Cardiac septum (tissue), 1 donor: ENCODE measurements around the gene RBPJL. TPM values are rescaled to one million over a fixed set of nuclear protein-coding genes. Genes with fewer than 3 reads are reported as not detected.

ENCODE experiments used
- DNase-seq: peaks from one replicate; pipeline ENCODE4 v3.0.0-alpha.2; 2020; ENCODE audit warnings: low spot score
- intact Hi-C: fragments of 100-400 bp; cut with DNase I; formaldehyde crosslinking; loops from one replicate; pipeline ENCODE4 v1.14.0; 2022
- total RNA-seq: library from RNA; stranded (reverse); fragmentation: NEBNext Ultra II Directional; extraction: Animal tissue kit (Norgen Biotek cat#: 25700); gene quantifications from one replicate; pipeline ENCODE4 v1.2.1, GENCODE V29; 2021
- donor health status: DM: no; HTN: no; CAD: no.

RBPJL gene
- total RNA-seq, 1 donor from 2014 or later: not detected

DNA sequence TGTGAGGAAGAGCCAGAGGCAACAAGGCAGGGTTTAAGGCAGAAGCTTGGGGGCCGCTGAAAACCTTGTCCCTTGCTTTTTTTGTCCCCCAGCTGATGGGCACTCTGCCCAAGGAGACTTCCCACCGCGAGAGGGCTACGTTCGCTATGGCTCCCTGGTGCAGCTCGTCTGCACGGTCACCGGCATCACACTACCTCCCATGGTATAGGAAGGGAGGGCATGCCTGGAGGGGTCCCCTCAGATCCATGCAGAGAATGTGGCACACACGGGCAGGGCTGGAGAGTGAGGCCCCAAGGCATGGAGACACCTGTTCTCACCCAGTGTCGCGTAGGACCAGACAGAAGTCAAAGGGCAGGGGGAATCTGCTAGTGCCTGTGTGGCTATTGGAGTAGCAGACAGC is 7.3 kb downstream of the RBPJL start:
- no peak for DNase-seq
- intact Hi-C loops: no loop called here

DNA sequence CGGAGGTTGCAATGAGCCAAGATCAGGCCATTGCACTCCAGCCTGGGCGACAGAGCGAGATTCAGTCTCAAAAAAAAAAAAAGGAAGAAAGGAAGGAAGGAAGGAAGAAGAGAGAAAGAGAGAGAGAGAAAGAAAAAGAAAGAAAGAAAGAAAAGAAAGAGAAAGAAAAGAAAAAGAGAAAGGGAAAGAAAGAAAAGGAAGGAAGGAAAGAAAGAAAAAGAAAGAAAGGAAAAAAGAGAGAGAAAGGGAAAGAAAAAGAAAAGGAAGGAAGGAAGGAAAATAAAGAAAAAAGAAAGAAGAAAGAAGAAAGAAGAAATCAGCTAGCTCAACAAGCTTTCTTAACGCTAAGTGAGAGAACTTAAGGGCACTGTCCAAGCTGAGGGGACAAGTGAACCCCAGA is 9.0 kb downstream of the RBPJL start:
- intact Hi-C loops: no loop called here
- no peak for DNase-seq

DNA sequence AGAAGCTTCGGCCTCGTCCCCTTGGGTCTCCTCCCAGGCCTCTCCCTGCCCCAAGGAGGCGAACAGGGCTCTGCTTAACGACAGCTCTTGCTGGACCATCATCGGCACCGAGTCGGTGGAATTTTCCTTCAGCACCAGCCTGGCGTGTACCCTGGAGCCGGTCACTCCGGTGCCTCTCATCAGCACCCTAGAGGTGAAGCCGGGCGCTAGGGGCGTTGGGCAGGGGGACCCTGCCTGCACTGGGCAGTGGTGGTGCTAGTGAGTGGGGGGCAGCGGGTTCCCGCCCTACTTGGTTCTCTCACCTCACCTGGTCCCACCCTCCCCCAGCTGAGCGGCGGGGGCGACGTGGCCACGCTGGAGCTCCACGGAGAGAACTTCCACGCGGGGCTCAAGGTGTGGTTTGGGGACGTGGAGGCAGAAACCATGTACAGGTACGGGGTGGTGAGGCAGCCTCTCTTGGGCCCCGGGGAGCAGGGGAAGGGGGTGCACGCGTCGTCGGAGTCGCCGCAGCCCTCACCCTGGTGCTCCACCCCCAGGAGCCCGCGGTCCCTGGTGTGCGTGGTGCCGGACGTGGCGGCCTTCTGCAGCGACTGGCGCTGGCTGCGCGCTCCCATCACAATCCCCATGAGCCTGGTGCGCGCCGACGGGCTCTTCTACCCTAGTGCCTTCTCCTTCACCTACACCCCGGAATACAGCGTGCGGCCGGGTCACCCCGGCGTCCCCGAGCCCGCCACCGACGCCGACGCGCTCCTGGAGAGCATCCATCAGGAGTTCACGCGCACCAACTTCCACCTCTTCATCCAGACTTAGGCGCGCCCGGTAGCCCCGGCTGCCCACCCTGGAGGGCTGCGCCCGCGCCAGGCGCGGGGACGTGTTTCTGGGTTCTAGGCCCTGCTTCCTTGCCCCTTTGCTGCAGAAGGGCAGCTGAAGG is 9.8 kb downstream of the RBPJL start:
- intact Hi-C loops: no loop called here

DNA sequence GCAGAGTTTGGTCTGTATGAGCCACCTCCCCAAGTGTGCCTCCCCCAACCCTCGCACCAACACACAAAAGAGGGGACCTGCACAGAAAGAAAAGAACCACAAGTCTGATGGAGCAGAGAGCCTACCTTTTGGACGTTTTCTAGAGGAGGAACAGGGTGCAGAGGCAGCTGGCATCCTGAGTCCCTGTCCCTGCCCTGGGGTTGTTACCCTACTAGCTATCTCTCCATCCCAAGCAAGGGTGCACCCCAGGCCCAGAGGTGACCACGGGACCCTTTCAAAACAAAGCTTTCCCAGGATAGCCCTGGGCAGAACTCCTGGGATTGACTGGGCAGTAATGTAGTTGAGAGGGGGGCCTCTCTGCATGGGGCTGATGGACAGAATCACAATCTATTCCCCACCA is 11.2 kb downstream of the RBPJL start:
- intact Hi-C loops: loop anchor here (2.0 kb wide), 2 partner anchors 119 to 453 kb away; no protein-coding TSS in a partner anchor
- DNase-seq: no peak

More for the DNA sequence above, 9.8 kb downstream of the RBPJL start:
- DNase-seq: no peak

DNA sequence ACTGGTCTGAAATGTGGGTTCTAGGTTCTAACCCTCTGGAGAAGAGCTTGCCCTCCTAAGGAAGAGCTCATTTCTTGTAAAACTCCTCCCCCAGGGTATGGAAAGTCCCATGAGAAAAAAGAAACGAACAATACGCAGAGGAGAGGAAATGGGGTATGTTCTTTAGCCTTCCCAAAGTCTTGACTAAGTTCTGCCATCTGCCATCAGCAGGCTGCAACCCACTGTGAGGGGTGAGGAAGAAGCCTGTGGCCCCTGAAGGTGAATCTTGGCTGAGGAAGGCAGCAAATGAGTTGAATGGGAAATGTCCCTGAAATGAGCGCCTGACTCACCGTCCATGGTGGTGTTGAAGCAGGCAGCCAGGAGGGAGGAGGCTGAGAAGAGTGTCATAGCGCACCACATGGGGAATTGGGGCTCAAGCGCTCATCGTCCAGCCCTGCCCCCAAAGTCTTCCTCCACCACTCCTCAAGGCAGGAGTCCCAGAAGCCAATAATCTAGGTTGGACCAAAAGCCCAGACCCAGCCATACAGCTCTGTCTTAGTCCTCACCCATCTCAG is 11.8 kb downstream of the RBPJL start:
- DNase-seq: no peak
- intact Hi-C loops: loop anchor here (2.0 kb wide), 2 partner anchors 118 to 452 kb away; no protein-coding TSS in a partner anchor

DNA sequence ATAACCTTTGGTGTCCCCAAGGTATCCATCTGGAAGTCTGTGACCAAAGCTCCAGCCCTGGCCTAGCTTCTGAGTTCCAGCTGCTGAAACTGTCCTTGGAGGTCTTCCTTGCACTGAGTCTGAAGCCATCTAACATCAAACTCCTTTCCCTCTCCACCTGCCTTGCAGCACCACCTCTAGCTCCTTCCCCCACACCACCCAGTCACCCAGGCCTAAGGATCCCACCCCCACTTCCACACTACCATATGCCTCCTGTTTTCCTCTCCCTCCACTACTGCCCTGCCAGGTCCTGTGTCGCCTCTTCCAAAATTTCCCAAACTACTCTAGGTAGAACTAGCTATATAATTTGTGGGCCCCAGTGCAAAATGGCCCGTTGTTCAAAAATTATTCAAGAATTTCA is 12.3 kb downstream of the RBPJL start:
- DNase-seq: no peak
- intact Hi-C loops: loop anchor here (2.0 kb wide), 2 partner anchors 118 to 452 kb away; no protein-coding TSS in a partner anchor

DNA sequence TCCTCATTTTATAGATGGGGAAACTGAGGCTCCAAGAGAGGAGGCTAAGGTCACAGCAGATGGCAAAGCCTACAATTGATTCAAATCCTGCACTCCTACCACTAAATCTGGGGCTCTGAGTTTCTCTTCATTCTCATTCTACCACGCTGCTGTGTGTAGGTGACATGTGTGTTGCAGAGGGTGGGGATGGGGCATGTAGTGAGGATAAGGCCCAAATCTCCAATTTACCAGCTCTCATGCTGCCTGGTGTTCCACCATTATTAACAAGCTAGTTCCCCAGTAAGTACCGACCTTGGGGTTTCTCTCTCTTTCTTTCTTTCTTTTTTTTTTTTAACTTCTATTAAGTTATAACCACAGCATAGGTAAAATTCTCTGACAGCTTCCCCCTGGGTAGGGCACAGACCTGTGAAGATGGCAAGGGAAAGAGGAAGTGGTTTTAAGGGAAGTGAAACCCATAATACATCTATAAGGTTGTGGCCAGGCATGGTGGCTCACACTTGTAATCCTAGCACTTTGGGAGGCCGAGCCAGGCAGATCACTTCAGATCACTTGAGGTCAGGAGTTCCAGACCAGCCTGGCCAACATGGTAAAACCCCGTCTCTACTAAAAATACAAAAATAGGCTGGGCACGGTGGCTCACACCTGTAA is 14.4 kb downstream of the RBPJL start:
- no peak for DNase-seq
- intact Hi-C loops: no loop called here

DNA sequence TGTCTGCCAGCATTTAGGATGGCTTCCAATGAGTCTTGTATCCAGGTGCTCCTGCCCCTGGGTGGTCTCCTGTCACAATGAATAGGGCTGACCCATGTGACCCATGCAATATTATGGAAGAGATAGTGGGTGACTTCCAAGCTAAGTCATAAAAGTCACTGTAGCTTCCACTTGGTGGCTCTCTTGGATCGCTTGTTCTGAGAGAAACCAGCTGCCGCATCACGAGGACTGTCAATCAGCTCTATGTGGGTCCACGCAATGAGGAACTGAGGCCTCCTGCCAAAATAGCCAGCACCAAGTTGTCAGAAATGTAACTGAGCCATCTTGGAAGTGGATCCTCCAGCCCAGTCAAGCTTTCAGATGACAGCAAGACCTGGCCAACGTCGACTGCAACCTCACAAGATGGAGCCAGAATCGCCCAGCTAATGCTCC is 16.3 kb downstream of the RBPJL start:
- intact Hi-C loops: loop anchor here (2.0 kb wide), 1 partner anchor 44 kb away; no protein-coding TSS in a partner anchor
- no peak for DNase-seq

DNA sequence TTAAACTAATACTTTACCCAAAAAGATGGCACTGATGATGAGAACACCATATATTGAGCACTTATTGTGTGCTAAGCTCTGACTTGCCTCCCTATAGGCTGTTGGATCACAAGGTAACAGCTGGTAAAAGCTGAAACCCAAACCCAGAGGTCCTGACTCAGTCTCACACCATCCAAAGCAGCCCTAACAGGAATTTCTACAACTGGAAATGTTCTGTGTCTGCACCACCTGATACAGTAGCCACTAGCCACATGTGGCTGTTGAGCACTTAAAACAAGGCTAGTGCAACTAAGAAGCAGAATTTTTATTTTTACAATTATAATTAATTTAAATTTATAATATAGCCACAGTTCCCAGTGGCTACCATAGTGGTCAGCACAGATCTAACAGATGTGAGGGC is 17.1 kb downstream of the RBPJL start:
- no peak for DNase-seq
- intact Hi-C loops: loop anchor here (2.0 kb wide), 1 partner anchor 43 kb away; no protein-coding TSS in a partner anchor

DNA sequence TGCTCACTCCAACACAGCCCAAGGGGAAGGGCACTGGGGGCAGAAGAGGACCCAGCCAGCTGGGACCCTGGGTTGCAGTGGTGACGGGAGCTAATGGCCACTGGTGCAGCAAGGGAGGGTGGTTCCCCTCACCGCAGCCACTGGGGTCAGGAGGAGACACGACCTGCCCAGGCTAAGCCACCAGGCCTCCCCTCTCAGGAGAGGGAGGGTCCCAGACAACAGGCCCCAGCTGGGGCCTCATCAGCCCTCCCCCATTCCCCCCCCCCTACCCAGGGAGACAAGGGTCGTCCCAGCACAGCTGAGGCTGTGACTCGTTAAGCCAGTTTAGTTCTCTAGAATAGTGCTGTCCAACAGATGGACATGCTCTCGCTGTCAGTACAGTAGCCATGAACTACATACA is 18.7 kb downstream of the RBPJL start:
- intact Hi-C loops: no loop called here
- no peak for DNase-seq

DNA sequence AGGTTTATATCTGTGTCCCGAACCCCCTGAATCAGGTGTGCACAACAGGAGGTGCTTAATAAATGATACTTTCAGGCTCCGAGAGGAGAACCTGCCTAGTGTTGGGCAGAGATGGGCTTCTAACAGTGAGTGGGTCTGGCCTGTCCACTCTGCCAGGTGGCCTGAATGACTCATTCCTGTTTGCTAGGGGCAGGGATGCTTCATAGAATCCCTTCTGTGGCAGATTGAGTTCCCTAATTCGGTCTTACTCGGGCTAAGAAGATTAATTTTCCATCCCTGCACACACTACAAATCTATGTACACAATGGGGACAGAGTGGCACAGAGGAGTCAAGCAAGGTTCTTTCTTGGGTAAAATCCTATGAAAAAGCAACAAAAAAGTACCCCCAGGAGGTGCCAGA is 21.8 kb downstream of the RBPJL start:
- intact Hi-C loops: no loop called here

DNA sequence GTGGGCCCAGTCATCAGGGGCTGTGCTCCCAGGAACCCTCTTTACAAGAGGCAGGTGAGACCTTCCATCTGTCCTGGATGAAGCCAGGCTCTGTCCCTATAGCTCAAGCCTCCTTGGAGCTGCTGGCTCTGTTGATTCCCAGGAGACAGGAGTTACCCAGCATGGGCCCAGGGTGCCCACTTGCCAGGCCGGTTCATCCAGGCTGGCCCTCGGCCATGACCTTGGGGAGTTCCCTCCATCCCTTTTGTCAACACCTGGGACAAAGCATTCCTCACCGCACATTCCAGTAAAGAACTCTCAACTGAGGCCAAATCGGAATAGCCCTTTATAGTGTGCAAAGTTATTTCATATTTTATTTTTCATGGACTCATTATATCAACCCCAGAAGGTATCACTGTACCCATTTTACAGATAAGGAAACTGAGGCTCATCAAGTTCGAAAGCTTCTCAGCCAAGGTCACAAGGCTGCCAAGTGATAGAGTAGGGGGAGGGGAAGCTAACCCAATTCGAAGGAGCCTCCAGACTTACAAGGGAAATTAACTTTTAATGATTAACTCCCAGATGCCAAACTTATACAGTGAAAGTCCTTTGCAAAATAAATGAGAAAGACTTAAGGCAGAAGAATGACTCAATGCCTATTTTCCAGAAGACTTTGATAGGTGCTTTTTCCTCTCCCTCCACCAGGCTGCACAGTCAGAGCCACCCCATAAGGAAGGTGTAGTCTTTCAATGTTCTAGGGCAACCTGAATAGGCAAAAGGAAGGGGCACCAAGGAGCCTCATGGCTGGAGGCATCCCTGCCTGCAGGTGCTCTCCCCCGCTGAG is 23.1 kb downstream of the RBPJL start:
- no peak for DNase-seq
- intact Hi-C loops: no loop called here

More for the DNA sequence above, 21.8 kb downstream of the RBPJL start:
- DNase-seq: no peak

DNA sequence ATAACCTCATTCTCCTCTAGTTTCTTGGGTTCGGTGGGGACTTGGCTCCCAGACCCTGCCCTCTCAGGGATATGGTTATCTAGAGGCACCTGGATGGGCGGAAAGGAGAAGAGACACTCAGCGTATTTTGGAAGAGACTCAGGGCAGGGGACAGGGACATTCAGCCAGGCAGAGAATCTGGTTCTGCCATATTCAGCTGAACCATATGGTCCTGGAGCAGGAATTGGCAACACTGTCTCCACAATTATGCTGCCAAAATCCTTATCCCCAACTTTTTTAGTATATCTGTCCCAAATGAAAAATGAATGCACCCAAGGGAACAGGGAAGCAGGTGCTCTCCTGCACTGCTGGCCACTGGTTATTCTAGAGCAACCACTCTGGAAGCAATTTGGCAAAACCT is 23.8 kb downstream of the RBPJL start:
- intact Hi-C loops: no loop called here
- DNase-seq: no peak

DNA sequence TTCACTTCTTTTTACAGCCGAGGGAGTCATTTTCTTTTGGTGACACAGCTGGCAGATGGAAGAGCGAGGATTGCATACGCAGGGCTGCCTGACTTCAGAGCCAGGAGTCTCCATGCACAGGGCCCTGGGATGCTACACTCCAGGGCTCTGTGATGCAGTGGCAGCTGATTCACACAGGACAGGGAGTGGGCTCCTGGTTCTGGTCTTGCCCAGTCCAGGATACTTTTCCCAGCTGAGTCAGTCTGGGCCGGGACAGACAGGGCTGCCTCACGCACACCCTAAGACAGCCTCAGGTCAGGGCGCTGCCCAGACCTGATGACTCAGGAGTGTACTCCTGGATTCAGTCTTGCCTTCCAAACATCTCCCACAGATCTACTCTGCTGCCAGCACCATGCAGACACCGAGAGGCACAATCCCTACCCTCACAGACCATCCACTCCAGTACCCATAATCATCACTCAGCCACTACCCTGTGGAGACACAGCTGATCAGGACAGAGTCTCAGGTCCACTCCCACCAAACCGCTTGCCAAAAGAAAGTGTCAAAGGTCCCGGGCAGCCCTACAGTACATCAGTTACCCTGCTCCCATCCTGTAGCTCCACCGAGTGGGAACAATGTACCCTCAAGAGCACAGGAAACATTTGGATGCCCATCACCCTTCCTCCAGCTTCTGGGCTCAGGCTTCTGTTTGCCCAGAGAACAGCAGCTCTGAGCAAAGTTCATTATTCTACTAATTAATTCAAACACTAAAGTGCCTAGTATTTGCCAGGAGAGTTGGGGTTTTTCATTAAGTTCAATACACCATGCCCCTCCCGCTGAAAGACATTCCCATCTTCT is 30.1 kb downstream of the RBPJL start:
- intact Hi-C loops: no loop called here
- DNase-seq: no peak

DNA sequence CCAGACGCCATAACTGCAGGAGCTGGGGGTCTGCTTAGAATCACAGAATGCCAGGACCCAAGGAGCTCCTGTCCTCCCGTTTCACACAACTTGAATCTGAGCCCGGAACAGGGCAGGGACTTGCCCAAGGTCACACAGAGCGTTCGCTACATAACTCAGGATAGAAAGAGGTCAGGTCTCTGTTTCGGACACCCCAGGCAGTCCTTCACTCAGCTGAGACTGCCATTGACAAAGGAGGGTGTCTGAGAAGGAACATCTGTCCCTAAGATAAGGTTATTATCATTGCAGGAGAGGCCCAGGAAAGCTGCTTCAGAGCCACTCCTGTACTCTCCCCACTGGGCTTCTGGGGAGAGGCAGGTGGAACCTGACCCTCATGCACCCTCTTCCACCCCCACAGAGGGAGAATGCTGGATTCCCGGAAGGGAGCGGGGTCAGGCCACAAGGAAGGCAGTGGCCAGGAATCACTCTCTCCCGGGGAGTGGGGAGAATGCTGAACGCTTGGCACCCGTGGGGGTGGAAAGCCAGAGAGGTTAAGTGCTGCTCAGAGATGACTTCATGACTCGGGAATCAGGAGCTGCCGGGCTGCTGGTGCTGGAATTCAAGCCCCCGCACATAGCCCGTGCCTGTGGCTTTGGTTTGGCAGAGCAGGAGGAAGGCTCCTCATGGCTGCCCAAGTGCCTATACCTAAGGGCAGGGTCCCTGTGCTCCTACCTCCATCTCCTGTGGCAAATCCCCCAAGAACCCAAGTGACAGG is 30.9 kb downstream of the RBPJL start:
- intact Hi-C loops: no loop called here
- DNase-seq: peak; percentile 83

DNA sequence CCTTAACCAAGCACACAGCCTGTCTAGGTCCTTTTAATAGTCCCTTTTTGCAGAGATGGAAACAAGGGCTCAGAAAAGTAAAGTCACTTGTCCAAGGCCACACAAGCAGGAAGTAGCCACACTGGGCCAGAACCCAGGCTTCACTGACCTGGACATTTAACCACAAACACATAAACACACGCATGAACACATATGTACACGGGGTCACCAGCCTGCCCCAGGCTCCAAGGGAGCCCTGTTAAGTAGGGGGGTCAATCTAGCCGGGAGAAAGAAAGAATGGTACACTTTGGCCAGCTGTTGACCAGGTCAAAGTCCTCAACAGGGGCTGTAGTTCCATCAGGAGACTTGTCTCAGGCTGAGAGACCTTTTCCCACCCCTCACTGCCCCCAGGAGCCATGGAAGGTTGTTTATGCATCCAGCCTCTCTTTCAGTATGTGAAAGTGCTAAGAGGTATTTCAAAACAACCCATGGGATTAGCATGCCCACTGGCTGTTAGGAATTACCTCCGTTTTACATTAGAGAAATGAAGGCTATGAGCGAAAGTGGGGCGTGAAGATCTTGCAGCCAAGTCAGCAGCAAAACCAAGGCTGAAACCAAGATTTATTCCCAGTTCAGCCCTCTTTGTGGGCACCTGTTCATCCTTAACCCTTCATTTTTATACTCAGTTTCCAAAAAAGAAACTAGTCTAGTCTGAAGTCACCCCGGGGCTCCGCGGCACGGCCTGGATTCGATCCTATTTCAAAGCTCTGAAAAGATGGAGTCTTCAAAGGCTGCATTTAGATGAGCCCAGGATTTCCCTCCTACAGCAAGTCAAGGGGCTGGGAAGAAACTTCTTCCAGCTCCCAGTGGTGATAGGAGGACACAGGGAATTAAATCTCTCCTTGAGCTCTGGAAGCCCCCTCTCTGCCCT is 31.7 kb downstream of the RBPJL start:
- intact Hi-C loops: no loop called here
- DNase-seq: no peak

DNA sequence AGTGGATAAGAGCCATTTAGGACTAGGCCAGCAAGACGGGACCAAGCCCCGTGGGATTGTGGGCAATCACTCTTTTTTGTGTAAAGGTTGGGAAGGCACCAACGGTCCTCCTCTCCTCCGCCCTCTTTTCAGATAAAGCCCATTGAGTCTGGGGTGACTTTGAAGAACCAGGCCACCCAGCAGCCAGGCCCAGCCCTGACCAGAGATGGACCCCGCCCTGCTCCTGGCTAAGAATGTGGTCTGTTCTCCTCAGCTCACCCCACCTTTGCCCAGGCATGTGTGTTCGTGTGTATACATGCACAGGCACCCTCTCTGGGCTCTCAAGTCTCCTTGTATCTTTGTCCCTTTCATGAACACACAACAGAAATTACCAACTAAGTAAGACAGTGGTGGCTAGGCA is 32.4 kb downstream of the RBPJL start:
- intact Hi-C loops: no loop called here
- DNase-seq: no peak
